OCI-LY3 (cell line): ENCODE results near the gene HTR3B.

Experiments used
- H2AFZ ChIP-seq: fragments of 200-600, 300-600 bp; shearing (Covaris generic); 2 replicates; pipeline ENCODE4 v1.6.0; 2014; ENCODE audit warnings: antibody characterized with exemption, low read depth, low read length
- H3K27ac ChIP-seq: fragments of 200-600, 300-600 bp; sonication (generic); 2 replicates; pipeline ENCODE4 v1.5.1; 2014; ENCODE audit warnings: mild to moderate bottlenecking, low read length, moderate library complexity, mixed read lengths
- H3K27me3 ChIP-seq: fragments of 200-600, 300-600 bp; sonication (generic); 2 replicates; pipeline ENCODE4 v1.6.1; 2014; ENCODE audit warnings: low read depth, low read length, mixed read lengths
- H3K36me3 ChIP-seq: fragments of 200-600, 300-600 bp; sonication (generic); replicated peaks from 2 replicates; pipeline ENCODE3; 2014; ENCODE audit warnings: low read depth, low read length, mixed read lengths
- H3K4me1 ChIP-seq: fragments of 300-600, 200-600 bp; sonication (generic); 2 replicates; pipeline ENCODE4 v1.6.1; 2014; ENCODE audit warnings: low read length, mixed read lengths
- H3K4me2 ChIP-seq: fragments of 200-600, 300-600 bp; sonication (generic); 2 replicates; pipeline ENCODE4 v1.6.1; 2014; ENCODE audit warnings: low read length, mixed read lengths
- H3K4me3 ChIP-seq: fragments of 300-600, 200-600 bp; sonication (generic); 2 replicates; pipeline ENCODE4 v1.5.1; 2014; ENCODE audit warnings: antibody characterized with exemption, mild to moderate bottlenecking, low read length, moderate library complexity
- H3K79me2 ChIP-seq: fragments of 300-600, 200-600 bp; shearing (Covaris generic); 2 replicates; pipeline ENCODE4 v1.6.1; 2014; ENCODE audit warnings: mild to moderate bottlenecking, low read length, mixed read lengths
- H3K9ac ChIP-seq: fragments of 300-600, 200-600 bp; shearing (Covaris generic); 2 replicates; pipeline ENCODE4 v1.6.0; 2014; ENCODE audit warnings: mild to moderate bottlenecking, low read length, moderate library complexity
- H3K9me3 ChIP-seq: fragments of 200-600, 300-600 bp; shearing (Covaris generic); 2 replicates; pipeline ENCODE4 v1.6.1; 2014; ENCODE audit warnings: low read length, mixed read lengths; ENCODE audit not compliant: insufficient read depth
- H4K20me1 ChIP-seq: fragments of 200-600, 300-600 bp; sonication (generic); 2 replicates; pipeline ENCODE4 v1.6.1; 2016; ENCODE audit warnings: low read length, mixed read lengths; ENCODE audit not compliant: insufficient read depth
- EZH2phosphoT487 ChIP-seq: fragments of 200-600 bp; shearing (Covaris generic); IDR thresholded peaks from 2 replicates; pipeline ENCODE4 v1.6.1; 2018; ENCODE audit warnings: antibody characterized with exemption, mixed run types, low read depth
- TF ChIP-seq, protein P1 (sequence below): fragments of 200-600, 300-600 bp; sonication (generic); IDR thresholded peaks from 2 replicates; pipeline ENCODE4 v1.5.1; 2014; ENCODE audit warnings: antibody characterized with exemption, low read length, low read depth

HTR3B gene

DNA sequence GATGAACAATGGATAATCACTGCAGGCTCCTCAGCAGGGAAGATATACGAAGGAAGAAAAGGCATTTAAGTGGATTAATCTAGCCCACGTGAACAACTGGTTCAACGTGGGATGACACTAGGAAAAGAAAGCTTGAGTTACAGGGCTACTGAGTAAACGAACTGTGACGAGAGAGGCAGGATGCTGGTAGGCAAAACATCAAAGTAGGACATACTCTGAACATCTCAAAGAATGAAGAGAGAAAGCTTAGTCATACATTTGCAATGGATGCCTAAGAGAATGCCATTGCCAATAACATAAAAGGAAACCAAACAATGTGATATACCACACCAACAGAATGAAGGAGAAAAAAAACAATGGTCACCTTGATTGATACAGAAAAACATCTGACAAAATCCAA lies 42.2 kb upstream of the HTR3B start:
- Histone ChIP-seq H3K9me3 (no peaks in the 10 kb centered on the region), H4K20me1 (peaks cover 22% of the 10 kb centered on the region), H3K4me1 (no peaks in the 10 kb centered on the region), H3K4me2 (no peak overlapping the region), H3K9ac (no peak overlapping the region), H3K27ac (no peak overlapping the region), H2AFZ (no peak overlapping the region), H3K79me2 (peaks cover 47% of the 10 kb centered on the region), H3K27me3 (no peaks in the 10 kb centered on the region), H3K36me3 (peaks cover 5% of the 10 kb centered on the region), H3K4me3 (no peak overlapping the region)
- TF ChIP-seq EZH2phosphoT487, result no peak
- TF ChIP-seq, protein P1, sequence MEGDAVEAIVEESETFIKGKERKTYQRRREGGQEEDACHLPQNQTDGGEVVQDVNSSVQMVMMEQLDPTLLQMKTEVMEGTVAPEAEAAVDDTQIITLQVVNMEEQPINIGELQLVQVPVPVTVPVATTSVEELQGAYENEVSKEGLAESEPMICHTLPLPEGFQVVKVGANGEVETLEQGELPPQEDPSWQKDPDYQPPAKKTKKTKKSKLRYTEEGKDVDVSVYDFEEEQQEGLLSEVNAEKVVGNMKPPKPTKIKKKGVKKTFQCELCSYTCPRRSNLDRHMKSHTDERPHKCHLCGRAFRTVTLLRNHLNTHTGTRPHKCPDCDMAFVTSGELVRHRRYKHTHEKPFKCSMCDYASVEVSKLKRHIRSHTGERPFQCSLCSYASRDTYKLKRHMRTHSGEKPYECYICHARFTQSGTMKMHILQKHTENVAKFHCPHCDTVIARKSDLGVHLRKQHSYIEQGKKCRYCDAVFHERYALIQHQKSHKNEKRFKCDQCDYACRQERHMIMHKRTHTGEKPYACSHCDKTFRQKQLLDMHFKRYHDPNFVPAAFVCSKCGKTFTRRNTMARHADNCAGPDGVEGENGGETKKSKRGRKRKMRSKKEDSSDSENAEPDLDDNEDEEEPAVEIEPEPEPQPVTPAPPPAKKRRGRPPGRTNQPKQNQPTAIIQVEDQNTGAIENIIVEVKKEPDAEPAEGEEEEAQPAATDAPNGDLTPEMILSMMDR, result no peak

DNA sequence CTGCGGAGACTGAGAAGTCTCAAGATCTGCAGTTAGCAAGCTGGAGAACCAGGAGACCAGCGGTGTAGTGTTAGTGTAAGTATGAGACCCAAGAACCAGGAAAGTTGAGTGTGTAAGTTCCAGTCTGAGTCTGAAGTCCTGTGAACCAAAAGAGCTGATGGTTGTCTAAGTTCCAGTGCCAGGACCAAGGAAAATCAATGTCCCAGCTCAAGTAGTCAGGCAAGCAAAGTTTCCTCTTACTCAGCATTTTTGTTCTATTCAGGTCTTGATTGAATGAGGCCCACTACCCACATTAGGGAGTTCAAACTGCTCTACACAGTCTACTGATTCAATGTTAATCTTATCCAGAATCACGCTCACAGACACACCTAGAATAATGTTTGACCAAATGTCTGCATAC lies 40.2 kb upstream of the HTR3B start:
- TF ChIP-seq, protein P1, result no peak
- TF ChIP-seq EZH2phosphoT487, result no peak
- Histone ChIP-seq H3K9ac (no peak overlapping the region), H2AFZ (no peak overlapping the region), H3K4me1 (no peaks in the 10 kb centered on the region), H4K20me1 (peaks cover 19% of the 10 kb centered on the region), H3K27ac (no peak overlapping the region), H3K79me2 (peaks cover 46% of the 10 kb centered on the region), H3K4me3 (no peak overlapping the region), H3K4me2 (no peak overlapping the region), H3K9me3 (no peaks in the 10 kb centered on the region), H3K27me3 (no peaks in the 10 kb centered on the region), H3K36me3 (peaks cover 10% of the 10 kb centered on the region)

DNA sequence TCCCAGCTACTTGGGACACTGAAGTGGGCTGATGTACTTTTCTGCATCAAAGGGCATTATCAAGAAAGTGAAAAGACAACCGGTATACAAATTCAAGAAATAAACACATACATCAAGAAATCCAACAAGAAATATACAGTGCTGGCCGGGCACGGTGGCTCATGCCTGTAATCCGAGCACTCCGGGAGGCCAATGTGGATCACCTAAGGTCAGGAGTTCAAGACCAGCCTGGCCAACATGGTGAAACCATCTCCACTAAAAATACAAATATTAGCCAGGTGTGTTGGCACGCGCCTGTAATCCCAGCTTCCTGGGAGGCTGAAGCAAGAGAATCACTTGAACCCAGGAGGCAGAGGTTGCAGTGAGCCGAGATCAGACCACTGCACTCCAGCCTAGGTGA lies 38.7 kb upstream of the HTR3B start:
- peaks cover 13% of the 10 kb centered on the region for H3K36me3 ChIP-seq

DNA sequence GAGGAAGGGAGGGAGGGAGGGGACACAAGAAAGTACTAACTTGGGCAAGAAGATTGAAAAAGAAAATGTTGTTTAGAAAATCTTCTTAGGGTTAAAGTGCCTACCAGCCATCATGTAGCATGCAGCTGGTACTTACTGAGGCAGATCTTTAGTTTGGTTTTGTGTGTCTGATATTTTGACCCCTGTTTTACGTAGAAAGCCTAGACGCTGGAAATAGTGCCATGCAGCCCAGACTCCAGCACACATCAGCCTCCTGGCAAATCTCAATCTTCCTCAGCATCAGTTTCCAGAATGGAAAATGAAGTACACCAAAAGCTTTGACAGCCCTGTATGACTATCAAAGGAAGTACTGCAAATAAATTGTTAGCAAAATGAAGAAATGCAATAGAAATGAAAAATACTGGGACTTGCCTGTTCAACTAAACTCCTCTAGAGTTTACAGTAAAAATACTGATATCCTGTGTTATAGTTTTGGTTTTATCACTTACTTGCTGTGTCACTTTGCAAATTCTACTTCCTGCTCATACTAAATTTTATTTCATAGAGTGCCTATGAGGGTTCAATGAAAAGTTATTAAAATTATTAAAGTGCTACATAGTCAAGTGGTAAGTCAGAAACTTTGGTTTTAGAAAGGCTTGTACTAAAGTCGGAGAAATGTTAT lies 36.6 kb upstream of the HTR3B start:
- H3K9ac ChIP-seq, result no peak overlapping the region
- H3K4me1 ChIP-seq, result no peaks in the 10 kb centered on the region
- H3K79me2 ChIP-seq, result peaks cover 39% of the 10 kb centered on the region
- H3K4me2 ChIP-seq, result no peak overlapping the region
- no peaks in the 10 kb centered on the region for H3K27me3 ChIP-seq
- H3K27ac ChIP-seq, result no peak overlapping the region
- H3K4me3 ChIP-seq, result no peak overlapping the region
- no peak for TF ChIP-seq EZH2phosphoT487
- TF ChIP-seq, protein P1, result no peak
- peaks cover 15% of the 10 kb centered on the region for H4K20me1 ChIP-seq
- peaks cover 17% of the 10 kb centered on the region for H3K36me3 ChIP-seq
- H3K9me3 ChIP-seq, result no peaks in the 10 kb centered on the region
- no peak overlapping the region for H2AFZ ChIP-seq

More for the DNA sequence above, 38.7 kb upstream of the HTR3B start:
- H3K4me1 ChIP-seq, result no peaks in the 10 kb centered on the region
- no peak overlapping the region for H3K27ac ChIP-seq
- H2AFZ ChIP-seq, result no peak overlapping the region
- H3K9me3 ChIP-seq, result no peaks in the 10 kb centered on the region
- peaks cover 14% of the 10 kb centered on the region; the same call in 1 of the 2 replicates for H4K20me1 ChIP-seq
- no peak overlapping the region for H3K4me2 ChIP-seq
- peaks cover 45% of the 10 kb centered on the region for H3K79me2 ChIP-seq
- H3K4me3 ChIP-seq, result no peak overlapping the region
- H3K27me3 ChIP-seq, result no peaks in the 10 kb centered on the region
- TF ChIP-seq, protein P1, result no peak
- H3K9ac ChIP-seq, result no peak overlapping the region
